GM18861 (cell line): ENCODE measurements around the gene POLD4.
"Not testable (repeated sequence)": the region's sequence is repeated elsewhere in the genome, so short reads cannot be mapped to it uniquely, and the experiment has no call there.

Experiments used
- ATAC-seq: cut with Tn5 transposase; IDR thresholded peaks from one replicate; pipeline ENCODE4 v1.9.1; 2021; ENCODE audit not compliant: unreplicated experiment

The POLD4 gene

DNA sequence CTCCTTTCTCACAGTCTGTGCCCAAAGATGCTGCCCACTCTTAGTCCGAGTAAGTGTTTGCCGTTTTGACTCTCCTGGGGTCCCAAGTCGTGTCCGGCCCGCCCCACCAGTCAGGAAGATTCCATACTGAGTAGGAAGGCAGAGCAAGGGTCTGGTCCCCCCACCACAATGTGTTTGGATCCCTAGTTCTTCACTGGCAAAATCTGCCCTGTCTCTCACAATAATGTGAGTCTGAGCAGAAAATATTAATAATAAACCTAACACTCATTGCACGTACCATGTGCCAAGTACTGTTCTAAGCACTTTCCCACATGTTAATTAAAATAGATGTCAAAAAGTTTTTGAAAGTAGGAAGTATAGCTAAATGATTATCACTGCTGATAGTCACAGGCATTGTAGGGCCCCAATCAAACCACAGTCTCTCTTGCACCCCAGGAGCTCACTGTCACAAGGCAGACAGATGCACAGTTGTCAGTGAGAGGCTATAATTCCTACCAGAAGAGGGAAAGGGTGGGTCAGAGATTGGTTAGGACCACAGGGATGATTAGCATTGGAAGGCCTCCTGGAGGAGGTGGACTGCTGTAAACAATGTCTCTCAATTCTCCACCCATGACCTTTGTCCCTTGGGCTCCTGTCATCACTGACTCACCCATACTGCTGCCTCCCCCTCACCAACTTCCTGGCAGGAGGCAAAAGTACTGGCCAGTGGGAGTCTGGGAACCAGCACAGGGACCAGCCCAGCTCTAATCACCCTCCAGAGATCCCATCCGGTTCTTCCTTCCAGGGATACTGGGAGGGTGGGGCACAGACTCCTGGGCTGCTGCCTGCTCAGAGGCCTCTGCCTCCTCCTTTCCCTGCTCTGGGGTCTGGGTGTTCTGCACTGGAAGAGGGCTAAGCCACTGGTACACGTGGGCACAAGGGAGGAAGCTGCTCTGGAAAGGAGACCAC lies 1.0 kb upstream of the POLD4 start:
- no peak for ATAC-seq

DNA sequence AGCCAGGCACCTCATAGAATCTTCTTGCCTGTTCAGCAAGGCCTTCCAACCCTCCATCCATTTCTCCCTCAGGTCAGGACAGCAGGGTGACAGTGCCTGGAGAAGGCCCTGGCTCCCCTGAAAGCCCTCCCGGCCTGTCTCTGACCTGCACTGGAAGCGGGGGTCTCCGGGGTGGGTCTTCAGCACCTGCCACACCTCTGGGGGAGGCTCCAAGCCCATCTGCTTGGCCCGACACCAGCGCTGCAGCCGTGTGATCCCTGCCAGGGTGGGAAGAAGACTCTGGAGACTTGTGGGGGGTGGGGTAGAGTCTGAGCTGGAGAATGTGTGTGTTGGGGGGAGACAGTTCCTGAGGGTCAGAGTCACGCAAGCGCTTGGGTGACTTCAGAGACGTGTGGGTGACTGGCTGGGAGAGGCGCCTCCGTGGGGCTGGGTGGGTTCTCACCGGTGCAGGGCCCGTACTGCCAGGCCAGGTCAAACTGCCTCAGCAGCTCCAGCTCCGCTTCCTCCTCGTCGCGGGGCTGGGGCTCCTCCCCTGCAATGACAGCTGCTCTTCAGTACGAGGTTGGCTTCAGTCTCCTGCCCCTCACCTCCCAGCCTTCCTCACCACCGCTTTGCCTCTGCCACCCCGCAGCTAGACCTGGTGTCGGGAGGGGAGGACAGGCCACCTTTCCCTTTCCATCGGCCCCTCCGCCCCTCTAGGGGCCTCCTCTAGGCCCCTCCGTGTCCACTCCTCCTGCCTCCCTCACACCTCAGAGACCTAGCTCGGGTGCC lies 615 bp downstream of the POLD4 start:
- ATAC-seq = no peak

DNA sequence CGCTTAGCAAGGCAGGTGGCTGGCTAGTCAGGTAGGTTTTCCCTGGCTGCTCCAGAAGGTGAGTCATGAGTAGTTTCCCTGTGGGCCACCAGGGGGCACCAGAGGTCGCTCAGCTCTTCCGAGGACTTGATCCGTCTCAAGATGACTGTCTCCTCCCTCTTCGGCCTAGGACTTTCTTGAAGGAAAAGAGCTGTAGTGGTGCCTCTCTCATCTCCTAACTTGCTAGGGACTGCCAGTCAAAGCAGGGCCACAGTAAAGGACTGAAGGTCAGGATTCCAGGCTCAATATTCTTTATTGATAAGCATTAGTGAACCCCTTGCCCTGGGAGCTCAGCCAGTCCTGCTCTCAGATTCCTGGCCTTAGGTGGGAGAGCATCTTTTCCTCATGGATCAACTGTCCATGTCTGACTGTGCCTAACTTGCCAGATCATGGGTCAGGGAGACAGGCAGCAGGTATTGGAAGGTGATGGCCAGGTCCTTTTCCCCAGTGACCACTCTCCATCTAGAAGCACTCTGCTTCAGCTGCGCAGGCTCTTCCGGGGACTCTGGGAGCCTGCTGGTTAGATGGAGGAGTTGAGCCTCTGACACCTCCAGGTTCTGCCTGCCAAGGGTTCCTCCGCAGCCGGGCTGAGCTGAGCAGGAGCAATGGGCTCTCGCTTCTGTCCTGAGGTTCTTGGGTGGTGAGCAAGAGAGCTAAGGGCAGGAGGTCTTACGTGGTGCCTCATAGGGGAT lies 1.9 kb downstream of the POLD4 start:
- ATAC-seq = no peak

DNA sequence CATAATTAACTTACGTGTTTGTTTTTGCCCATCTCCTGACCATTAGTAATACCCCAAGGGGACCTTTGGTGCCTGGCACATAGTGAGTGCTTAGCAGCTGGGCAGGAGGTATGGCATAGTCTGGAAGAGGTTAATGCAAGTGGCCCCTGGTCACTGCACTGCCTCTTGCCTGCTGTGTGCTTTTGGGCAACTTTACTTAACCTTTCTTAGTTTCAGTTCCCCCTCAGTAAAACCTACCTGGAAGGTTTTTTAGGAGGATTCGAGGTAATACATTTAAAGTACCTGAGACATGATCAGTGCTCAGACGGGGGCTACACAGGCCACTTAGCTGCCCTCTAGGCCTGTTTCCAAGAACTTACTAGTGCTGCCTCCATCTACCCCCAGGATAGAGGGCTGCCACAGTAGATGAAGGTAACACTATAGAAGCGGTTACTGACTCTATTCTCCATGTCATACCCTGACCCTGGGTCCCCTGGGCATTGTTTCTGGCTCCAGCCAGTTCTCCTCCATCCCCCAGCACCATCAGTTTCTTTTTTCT lies 3.3 kb downstream of the POLD4 start:
- no peak for ATAC-seq

DNA sequence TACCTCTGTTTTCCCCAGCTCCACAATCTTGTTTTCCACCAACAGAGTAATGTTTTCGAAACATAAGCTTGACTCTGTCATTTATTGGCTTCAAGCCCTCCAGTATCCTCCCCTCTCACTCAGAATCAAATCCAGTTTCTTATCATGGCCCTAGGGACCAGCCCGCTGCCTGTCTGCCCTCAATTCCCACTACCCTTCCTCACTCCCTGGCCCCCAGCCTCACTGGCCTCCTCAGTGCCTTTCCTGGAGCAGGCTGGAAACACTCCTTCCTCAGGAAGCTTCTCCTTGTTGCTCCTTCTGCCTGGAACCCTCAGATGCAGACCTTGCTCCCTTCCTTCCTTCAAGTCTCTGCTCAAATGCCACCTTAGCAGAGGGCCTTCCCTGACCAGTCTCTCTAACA lies 3.9 kb downstream of the POLD4 start:
- ATAC-seq = no peak

DNA sequence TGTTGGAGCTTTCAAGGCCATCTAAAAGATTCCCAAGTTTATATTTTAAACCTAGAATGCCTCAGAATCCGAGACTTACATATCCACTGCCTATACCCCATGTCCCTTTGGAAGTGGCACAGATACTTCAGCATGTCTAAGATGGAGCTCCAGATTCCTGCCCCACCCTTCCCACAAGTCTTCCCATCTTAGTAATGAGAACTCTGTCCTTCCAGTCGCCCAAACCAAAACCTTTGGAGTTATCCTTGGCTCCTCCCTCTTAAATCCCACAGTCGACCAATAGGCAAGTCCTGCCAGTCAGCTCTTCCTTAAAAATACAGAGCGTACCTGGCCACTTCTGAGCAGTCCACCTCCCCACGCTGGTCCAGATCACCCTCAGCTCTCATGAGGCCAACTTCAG lies 4.3 kb downstream of the POLD4 start:
- ATAC-seq = no peak

DNA sequence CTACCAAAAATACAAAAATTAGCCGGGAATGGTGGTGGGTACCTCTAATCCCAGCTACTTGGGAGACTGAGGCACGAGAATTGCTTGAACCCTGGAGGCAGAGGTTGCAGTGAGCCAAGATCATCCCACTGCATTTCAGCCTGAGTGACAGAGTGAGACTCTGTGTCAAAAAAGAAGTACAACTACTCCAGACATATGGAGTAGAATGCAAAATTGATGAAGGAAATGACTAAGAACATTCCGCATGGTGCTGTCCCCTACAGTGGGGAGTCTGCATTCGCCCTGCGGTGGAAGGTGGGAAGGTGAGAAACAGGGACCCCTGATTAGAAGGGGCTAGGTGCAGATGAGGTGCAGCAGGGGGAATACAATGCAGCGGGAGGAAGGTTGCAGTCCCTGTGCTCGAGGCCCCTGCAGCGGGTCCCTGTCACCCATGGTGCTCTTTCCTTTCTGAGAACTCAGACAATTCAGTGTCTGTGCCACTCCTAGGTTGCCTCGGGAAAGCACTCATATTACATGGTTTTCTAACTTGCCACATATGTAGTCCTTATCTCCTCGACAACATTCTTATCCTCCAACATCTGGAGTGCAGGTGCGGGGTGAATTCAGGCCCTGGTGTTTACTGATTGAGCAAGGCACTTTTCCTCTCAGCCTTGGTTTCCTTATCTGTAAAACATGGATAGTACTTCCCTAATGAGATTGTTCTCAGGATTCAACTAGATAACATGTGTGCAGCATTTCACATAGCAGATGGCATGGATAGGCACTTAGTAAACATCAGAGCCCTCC lies 5.2 kb downstream of the POLD4 start:
- ATAC-seq = no peak

GRCh38 chr11:67345920-67346819 lies 7.2 kb downstream of the POLD4 start:
- ATAC-seq = no peak

DNA sequence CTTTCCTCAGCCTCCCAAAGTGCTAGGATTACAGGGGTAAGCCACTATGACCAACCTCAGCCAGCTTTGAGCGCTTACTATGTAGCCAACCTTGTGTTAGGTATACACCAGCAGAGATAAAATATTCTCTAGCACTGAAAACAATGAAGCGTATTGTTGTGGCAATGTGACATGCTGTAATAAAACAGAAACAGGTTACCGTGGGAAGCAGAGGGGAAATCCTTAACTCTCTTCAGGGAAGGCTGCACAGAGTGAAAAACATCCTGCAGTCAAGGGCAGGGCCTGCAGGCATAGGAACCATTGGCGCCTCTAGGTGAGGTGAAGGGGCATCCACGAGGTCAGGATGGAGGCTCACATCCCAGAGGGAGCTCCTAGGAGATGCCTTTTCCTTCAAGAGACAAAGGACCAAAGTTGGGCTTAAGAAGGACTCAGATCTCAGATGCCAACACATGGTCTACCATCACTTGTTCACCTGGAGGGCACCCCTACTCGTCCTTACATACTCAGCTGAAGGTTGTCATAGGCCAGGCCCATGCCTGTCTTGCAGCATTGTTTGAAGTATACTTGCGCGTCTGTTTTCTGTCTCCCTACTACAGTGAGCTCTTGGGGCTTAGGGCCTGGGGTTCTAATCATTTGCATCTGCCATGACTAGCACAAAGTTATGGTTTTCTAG lies 8.0 kb downstream of the POLD4 start:
- ATAC-seq = no peak

DNA sequence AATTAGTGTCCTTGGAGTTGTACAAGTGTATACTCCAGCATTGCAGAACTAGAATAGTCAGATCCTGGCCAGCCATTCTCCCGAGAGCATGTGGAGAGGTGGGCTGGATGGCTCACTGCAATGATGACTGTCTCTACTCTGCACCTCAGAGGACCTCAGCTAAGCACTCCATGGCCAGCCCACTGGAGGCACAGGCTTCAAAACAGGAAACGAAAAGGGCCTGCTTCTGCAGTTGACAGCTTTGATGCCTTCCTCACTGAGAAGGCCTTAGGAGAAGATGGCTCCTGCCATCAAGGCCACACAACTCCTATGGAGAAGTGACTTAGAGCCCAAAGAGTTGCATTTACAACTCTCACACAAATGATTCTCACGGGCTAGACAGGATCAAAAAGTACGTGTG lies 9.1 kb downstream of the POLD4 start:
- no peak for ATAC-seq

DNA sequence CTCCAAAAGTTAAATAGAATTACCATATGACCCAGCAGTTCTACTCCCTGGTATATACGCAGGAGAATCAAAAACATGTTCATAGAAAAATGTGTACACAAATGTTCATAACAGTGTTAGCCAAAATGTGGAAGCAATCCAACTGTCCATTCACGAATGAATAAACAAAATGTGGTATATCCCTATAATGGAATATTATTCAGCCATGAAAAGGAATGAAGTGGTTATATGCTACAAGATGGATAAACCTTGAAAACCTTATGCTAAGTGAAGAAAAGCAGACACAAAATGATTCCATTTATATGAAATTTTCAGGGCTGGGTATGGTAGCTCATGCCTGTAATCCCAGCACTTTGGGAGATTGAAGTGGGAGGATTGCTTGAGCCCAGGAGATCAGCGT lies 16.1 kb downstream of the POLD4 start:
- ATAC-seq = no peak

DNA sequence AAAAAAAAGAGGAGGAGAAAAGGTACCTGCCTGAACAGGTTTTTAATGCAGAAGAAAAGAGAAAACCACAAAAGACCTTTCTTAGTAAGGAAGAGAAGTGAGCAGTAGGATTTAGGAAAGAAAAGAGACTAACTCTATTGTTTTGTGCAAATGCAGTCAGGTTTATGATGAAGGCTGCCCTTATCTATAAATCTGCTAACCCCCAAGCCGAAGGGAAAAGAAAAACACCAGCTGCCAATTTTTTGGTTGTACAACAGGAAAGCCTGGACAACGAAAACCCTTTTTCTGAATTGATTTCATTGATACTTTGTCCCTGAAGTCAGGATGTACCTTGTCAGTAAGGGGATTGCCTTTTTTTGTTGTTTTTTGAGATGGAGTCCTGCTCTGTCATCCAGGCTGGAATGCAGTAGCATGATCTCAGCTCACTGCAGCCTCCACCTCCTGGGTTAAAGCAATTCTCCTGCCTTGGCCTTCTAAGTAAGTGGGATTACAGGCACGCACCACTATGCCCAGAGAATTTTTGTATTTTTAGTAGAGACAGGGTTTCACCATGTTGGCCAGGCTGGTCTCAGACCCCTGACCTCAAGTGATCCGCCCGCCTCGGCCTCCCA lies 21.2 kb downstream of the POLD4 start:
- ATAC-seq = no peak

DNA sequence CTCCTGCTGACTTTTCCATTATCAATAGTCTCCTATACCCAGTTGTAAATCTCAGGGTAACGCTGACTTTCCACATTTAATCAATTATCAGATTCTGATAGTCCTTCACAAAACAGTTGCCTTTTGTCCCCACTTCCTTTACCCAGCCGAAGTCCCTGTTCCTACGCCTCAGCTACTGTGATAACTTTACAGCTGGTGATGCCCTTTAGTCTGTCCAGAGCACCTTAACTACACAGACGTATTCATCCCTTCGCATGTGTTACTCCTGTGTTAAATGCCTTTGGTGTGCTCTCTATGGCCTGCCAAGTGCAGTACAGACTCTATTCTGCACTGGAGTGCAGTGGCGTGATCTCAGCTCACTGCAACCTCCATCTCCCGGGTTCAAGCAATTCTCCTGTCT lies 29.8 kb downstream of the POLD4 start:
- ATAC-seq = no peak

DNA sequence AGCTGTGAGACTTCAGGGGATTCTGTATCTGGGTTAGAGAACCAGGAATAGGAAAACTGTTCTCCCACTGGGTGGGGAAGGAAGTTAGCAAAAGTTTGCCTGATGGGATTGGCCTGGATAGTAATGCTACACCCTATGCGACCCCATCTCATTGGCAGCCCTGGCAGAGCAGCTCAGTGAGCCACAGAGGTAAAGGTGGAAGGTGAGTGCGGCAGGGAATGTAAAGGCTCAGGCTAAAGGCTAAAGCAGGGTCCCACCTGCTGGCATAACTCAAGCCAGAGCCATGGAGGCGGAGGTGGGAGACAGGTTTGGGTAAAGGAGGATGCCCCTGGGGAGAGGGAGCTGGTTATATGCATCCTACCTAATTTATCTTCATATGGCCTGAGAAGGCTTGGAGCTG lies 31.3 kb downstream of the POLD4 start:
- ATAC-seq = no peak

DNA sequence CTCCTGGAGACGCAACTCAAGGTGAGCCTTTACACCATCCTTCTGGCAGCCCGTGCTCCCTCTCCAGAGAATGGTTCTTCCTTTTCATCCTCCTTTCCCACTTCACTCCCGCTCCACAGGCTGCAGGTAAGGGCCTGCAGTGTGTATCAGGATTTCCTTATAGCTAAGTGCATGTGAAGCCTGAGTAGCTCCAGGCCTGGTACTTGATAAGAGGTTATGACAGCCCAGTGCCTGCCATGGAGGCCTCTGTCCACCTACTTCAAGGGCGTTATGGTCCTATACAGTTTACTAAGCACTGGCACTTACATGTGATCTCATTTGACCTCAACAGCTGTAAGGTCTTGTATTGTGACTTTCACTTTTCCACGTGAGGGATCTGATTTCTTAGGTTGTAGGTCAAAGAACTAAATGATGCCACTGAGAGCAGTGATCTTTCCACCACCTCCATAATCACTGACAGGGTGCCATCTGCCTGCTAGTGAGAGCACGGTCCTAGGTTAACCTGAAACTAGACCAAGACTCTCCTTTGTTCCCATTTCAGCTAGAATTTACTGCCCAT lies 32.0 kb downstream of the POLD4 start:
- ATAC-seq = no peak

- ATAC-seq = no peak
Measured at GRCh38 chr11:67320691-67321090, 32.7 kb downstream of the POLD4 start.

- no peak for ATAC-seq
Measured at GRCh38 chr11:67320011-67320410, 33.3 kb downstream of the POLD4 start.

- not testable (repeated sequence) for ATAC-seq
Measured at GRCh38 chr11:67318876-67319275, 34.5 kb downstream of the POLD4 start.
